Psoas muscle (tissue), 8 donors: Measurements from ENCODE around the gene RAB3C. TPM values are rescaled to one million over a fixed set of nuclear protein-coding genes. Genes with fewer than 3 reads are reported as not detected.
"Not testable (repeated sequence)": the region's sequence is repeated elsewhere in the genome, so short reads cannot be mapped to it uniquely, and the experiment has no call there.

Source experiments
- ATAC-seq, 4 donors: fragments of 200-7000 bp; cut with Tn5 transposase; one replicate each; pipeline ENCODE4 v1.9.1; 2020; ENCODE audit warnings: moderate library complexity in 3 of 4, mild to moderate bottlenecking in 2 of 4
- DNase-seq, 2 donors: peaks; one replicate each; pipeline ENCODE4 v3.0.0-alpha.2; 2020
- H3K27ac ChIP-seq: fragments of 200-600 bp; one replicate; pipeline ENCODE4 v1.8.0; 2022
- H3K27me3 ChIP-seq, 3 donors: fragments of 200-600 bp in 1 of 3; one replicate each; pipeline versions ENCODE4 v1.6.1 to v1.8.0; 2013 to 2022; ENCODE audit warnings: low read length in 2 of 3, mild to moderate bottlenecking in 2 of 3, moderate library complexity in 1 of 3; ENCODE audit not compliant: insufficient read depth in 3 of 3
- H3K36me3 ChIP-seq, 2 donors: fragments of 200-600 bp in 1 of 2; one replicate each; pipeline versions ENCODE4 v1.6.1 to v1.8.0; 2013 to 2022; ENCODE audit warnings: low read depth in 1 of 2, mild to moderate bottlenecking in 1 of 2, moderate library complexity in 1 of 2; ENCODE audit not compliant: insufficient read depth in 1 of 2
- H3K4me1 ChIP-seq: fragments of 200-600 bp; one replicate; pipeline ENCODE4 v1.8.0; 2022
- H3K4me3 ChIP-seq: fragments of 200-600 bp; one replicate; pipeline ENCODE4 v1.8.0; 2022; ENCODE audit warnings: mild to moderate bottlenecking
- H3K9me3 ChIP-seq: fragments of 200-600 bp; one replicate; pipeline ENCODE4 v1.8.0; 2022
- CTCF ChIP-seq: fragments of 200-600 bp; IDR thresholded peaks from one replicate; pipeline ENCODE4 v1.8.0; 2022; ENCODE audit warnings: antibody characterized with exemption
- WGBS, 3 donors: extraction: QIAGEN DNeasy Blood & Tissue Kit; methylation state at CpG; one replicate each; pipeline versions ENCODE4 v1.1.6 to v1.1.7; 2013; 5-methylcytosine and 5-hydroxymethylcytosine counted together
- intact Hi-C, 2 donors: fragments of 100-400 bp; cut with DNase I; formaldehyde crosslinking; loops; one replicate each; pipeline versions ENCODE4 v1.11.0 to v1.14.2; 2022
- polyA plus RNA-seq, 3 donors: library from polyadenylated mRNA; stranded (reverse); fragments of 200-250 nt; gene quantifications; one replicate each; pipeline ENCODE4 v1.2.3, GENCODE V29; 2013
- total RNA-seq, 4 donors: library from RNA; stranded (reverse); fragmentation: NEBNext Ultra II Directional in 2 of 4; extraction: Animal tissue kit (Norgen Biotek cat#: 25700) in 2 of 4; gene quantifications; one replicate each; pipeline versions ENCODE4 v1.2.1 to v1.2.4, GENCODE V29; 2021 to 2023
- donor health status: healthy with polysubstance abuse.
- donor health status: DM: no; HTN: no; CAD: no; lungs with moderate emphysema.
- donor health status: Bipolar disorder and iron deficiency.
- donor health status: healthy.
- donor health status: DM: yes; HTN: yes; CAD: no.
- donor health status: DM: no; HTN: no; CAD: no.
- donor health status: DM: no; HTN: no; CAD: no.
- donor health status: DM: yes; HTN: yes; CAD: no.

RAB3C gene
- total and polyA plus RNA-seq, 7 donors = 0.16 to 2.2 (median 0.62) TPM

GRCh38 chr5:58680503-58680902 is 97.6 kb downstream of the RAB3C start:
- Histone ChIP-seq H3K36me3 (no peaks in the 10 kb centered on the region), H3K9me3 (no peaks in the 10 kb centered on the region), H3K4me3 (no peak overlapping the region), H3K27me3 (peaks cover 0 to 2% (median 0%) of the 10 kb centered on the region in 3 donors), H3K4me1 (no peaks in the 10 kb centered on the region), H3K27ac (no peak overlapping the region)
- no peak for TF ChIP-seq CTCF
- ATAC-seq (no peak), DNase-seq (no peak)
- 50 to 59% (median 57%) methylated on average over 2 of the region's 2 CpGs for WGBS, 3 donors
- intact Hi-C loops = no loop called here

GRCh38 chr5:58681943-58682342 is 99.1 kb downstream of the RAB3C start:
- Histone ChIP-seq H3K27ac (no peak overlapping the region), H3K27me3 (peaks cover 0 to 2% (median 0%) of the 10 kb centered on the region in 3 donors), H3K36me3 (no peaks in the 10 kb centered on the region), H3K4me3 (no peak overlapping the region), H3K4me1 (no peaks in the 10 kb centered on the region), H3K9me3 (no peaks in the 10 kb centered on the region)
- intact Hi-C loops = no loop called here
- TF ChIP-seq CTCF = no peak
- 82 to 88% (median 88%) methylated on average over 5 of the region's 5 CpGs for WGBS, 3 donors
- ATAC-seq (no peak), DNase-seq (no peak)

- no peak for ATAC-seq
Measured at GRCh38 chr5:58683567-58683966, 100.7 kb downstream of the RAB3C start.

GRCh38 chr5:58687079-58687478 is 104.2 kb downstream of the RAB3C start:
- no peak for TF ChIP-seq CTCF
- DNase-seq (no peak), ATAC-seq (no peak)
- Histone ChIP-seq H3K27ac (no peak overlapping the region), H3K27me3 (peaks cover 0 to 2% (median 0%) of the 10 kb centered on the region in 3 donors), H3K9me3 (no peaks in the 10 kb centered on the region), H3K4me1 (no peaks in the 10 kb centered on the region), H3K4me3 (no peak overlapping the region), H3K36me3 (no peaks in the 10 kb centered on the region)
- intact Hi-C loops = no loop called here
- WGBS, 3 donors = 69 to 73% (median 70%) methylated on average over 2 of the region's 2 CpGs

More at GRCh38 chr5:58683567-58683966, 100.7 kb downstream of the RAB3C start:
- TF ChIP-seq CTCF = no peak
- H3K36me3 ChIP-seq = no peaks in the 10 kb centered on the region
- no peak overlapping the region for H3K27ac ChIP-seq
- no peaks in the 10 kb centered on the region for H3K9me3 ChIP-seq
- no peak overlapping the region for H3K4me3 ChIP-seq
- peaks cover 0 to 2% (median 0%) of the 10 kb centered on the region in 3 donors for H3K27me3 ChIP-seq
- intact Hi-C loops = no loop called here
- no peak for DNase-seq
- WGBS, 3 donors = 93 to 99% (median 96%) methylated on average over 2 of the region's 2 CpGs
- no peaks in the 10 kb centered on the region for H3K4me1 ChIP-seq

- peaks cover 0 to 2% (median 0%) of the 10 kb centered on the region in 3 donors for H3K27me3 ChIP-seq
- H3K36me3 ChIP-seq = no peaks in the 10 kb centered on the region
- no peaks in the 10 kb centered on the region for H3K4me1 ChIP-seq
- intact Hi-C loops = no loop called here
- DNase-seq (no peak), ATAC-seq (no peak)
- no peak overlapping the region for H3K4me3 ChIP-seq
- TF ChIP-seq CTCF = no peak
- H3K27ac ChIP-seq = no peak overlapping the region
- no peaks in the 10 kb centered on the region for H3K9me3 ChIP-seq
Measured at GRCh38 chr5:58687595-58687994, 104.7 kb downstream of the RAB3C start.

GRCh38 chr5:58699088-58699761 is 116.3 kb downstream of the RAB3C start:
- DNase-seq, intact Hi-C loops, H3K4me3 ChIP-seq, H3K27ac ChIP-seq, H3K9me3 ChIP-seq, H3K27me3 ChIP-seq, H3K4me1 ChIP-seq, H3K36me3 ChIP-seq, ATAC-seq: not testable (repeated sequence)
- 77 to 83% (median 82%) methylated on average over 5 of the region's 5 CpGs for WGBS, 3 donors
